ENCODE measurements around the gene SUN1.

DNA sequence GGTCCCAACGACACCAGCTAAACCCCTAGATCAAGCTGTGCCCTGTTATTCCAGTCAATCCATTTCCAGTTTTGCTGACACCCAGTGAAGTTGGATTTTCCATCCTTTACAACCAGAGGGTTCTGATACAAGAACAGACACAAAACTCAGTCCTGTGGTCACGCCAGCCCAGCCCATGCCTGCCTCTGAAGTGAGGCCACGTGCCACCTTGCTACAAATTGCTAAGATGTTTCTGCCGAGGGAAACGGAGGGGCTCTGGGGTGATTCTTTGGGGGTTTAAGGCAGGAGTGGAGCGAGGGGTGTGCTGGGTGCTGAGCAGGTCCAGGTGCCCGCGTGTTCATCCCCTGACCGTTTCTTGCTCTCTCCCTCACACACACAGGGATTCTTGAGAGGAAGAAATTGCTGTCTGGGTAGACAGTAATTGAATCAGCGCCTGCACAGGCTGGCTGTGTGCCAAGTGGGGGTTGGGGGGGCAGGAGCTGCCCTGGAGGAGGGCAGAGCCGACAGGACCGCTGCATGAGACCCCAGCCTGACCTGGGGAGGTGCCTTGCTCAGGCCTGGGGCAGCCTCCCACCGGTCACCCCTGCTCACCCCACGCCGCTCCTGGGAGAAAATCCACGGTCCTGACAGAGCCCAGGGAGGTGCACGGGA is 84.1 kb downstream of the SUN1 start:
- no peak for TF ChIP-seq ZNF24 (IDR thresholded peaks at IDR 0.05)
- no peak for TF ChIP-seq NFIC (IDR thresholded peaks at IDR 0.05; ENCODE audit: low read depth, low read length)
- TF ChIP-seq YBX1 (IDR thresholded peaks at IDR 0.05): no peak
- TF ChIP-seq, protein P1, sequence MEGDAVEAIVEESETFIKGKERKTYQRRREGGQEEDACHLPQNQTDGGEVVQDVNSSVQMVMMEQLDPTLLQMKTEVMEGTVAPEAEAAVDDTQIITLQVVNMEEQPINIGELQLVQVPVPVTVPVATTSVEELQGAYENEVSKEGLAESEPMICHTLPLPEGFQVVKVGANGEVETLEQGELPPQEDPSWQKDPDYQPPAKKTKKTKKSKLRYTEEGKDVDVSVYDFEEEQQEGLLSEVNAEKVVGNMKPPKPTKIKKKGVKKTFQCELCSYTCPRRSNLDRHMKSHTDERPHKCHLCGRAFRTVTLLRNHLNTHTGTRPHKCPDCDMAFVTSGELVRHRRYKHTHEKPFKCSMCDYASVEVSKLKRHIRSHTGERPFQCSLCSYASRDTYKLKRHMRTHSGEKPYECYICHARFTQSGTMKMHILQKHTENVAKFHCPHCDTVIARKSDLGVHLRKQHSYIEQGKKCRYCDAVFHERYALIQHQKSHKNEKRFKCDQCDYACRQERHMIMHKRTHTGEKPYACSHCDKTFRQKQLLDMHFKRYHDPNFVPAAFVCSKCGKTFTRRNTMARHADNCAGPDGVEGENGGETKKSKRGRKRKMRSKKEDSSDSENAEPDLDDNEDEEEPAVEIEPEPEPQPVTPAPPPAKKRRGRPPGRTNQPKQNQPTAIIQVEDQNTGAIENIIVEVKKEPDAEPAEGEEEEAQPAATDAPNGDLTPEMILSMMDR (IDR thresholded peaks at IDR 0.05 in 2 of 3, conservative IDR thresholded peaks at IDR 0.05 in 1 of 3; ENCODE audit: control insufficient read depth in 2 of 3, extremely low read depth in 1 of 3, insufficient read depth in 1 of 3, low read depth in 3 of 3, low read length in 3 of 3): no peak
- no peak for TF ChIP-seq MYC (IDR thresholded peaks at IDR 0.05; ENCODE audit: insufficient read depth, insufficient read length, insufficient replicate concordance, low read length, severe bottlenecking)
- no peak for TF ChIP-seq EP300 (IDR thresholded peaks at IDR 0.05; ENCODE audit: borderline replicate concordance in 1 of 2, control insufficient read depth in 1 of 2, low read depth in 2 of 2, low read length in 2 of 2)
- no peak for TF ChIP-seq RAD21 (IDR thresholded peaks at IDR 0.05; ENCODE audit: insufficient read depth, low read depth, low read length)
- TF ChIP-seq RFX5 (IDR thresholded peaks at IDR 0.05; ENCODE audit: low read depth, low read length): no peak
- no peak for TF ChIP-seq TBL1XR1 (IDR thresholded peaks at IDR 0.05; ENCODE audit: low read depth, low read length)
- no peak for TF ChIP-seq POLR2A (IDR thresholded peaks at IDR 0.05; ENCODE audit: low read depth, low read length)
- TF ChIP-seq PAX5 (IDR thresholded peaks at IDR 0.05; ENCODE audit: borderline replicate concordance, low read depth, low read length): no peak
- TF ChIP-seq, protein P2, sequence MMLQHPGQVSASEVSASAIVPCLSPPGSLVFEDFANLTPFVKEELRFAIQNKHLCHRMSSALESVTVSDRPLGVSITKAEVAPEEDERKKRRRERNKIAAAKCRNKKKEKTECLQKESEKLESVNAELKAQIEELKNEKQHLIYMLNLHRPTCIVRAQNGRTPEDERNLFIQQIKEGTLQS (IDR thresholded peaks at IDR 0.05; ENCODE audit: borderline replicate concordance, extremely low read depth, low read depth, low read length): no peak
- TF ChIP-seq ELK1 (IDR thresholded peaks at IDR 0.05; ENCODE audit: low read depth, low read length): no peak
- TF ChIP-seq NFYB (IDR thresholded peaks at IDR 0.05; ENCODE audit: insufficient read depth, low read depth, low read length): no peak
